HEK293 (cell line): Measurements from ENCODE around the gene AADACL3.

ENCODE experiments used
- CTCF ChIA-PET: fragments of 350-600 bp; formaldehyde crosslinking; extraction: SDS; loops from one replicate; lab custom pipeline; 2021; ENCODE audit warnings: antibody characterized with exemption; lab: Yijun Ruan, JAX
- POLR2A ChIA-PET: fragments of 300-600 bp; formaldehyde crosslinking; extraction: SDS; loops from one replicate; lab custom pipeline; 2020; ENCODE audit warnings: antibody characterized with exemption, inconsistent platforms; lab: Yijun Ruan, JAX
- H3K27ac ChIP-seq: fragments of 200-500 bp; sonication (Bioruptor generic); 2 replicates; pipeline ENCODE4 v1.5.1; 2014; ENCODE audit warnings: low read depth, low read length, control low read depth, inconsistent platforms; ENCODE audit errors: extremely low read depth
- H3K36me3 ChIP-seq, 2 experiments: fragments of 200-500 bp in 1 of 2; sonication (Bioruptor generic) in 1 of 2; 1 replicate in 1 of 2; 2 replicates in 1 of 2; pipeline ENCODE4 v1.5.1; 2014 to 2017; ENCODE audit warnings: inconsistent platforms in 2 of 2, low read length in 2 of 2; ENCODE audit not compliant: control insufficient read depth in 2 of 2, insufficient read depth in 1 of 2
- H3K4me1 ChIP-seq: fragments of 200-500 bp; sonication (Bioruptor generic); 2 replicates; pipeline ENCODE4 v1.5.1; 2014; ENCODE audit warnings: mild to moderate bottlenecking, low read length, inconsistent platforms; ENCODE audit not compliant: control insufficient read depth, insufficient read depth
- H3K4me3 ChIP-seq: 2 replicates; pipeline ENCODE4 v1.5.1; 2011; ENCODE audit warnings: low read depth, mild to moderate bottlenecking, control low read depth, low read length, moderate library complexity
- H3K9me3 ChIP-seq: fragments of 200-500 bp; sonication (Bioruptor generic); 2 replicates; pipeline ENCODE4 v1.5.1; 2014; ENCODE audit warnings: low read depth, low read length, inconsistent platforms; ENCODE audit not compliant: control insufficient read depth, insufficient read depth
- BCL11A ChIP-seq: fragments of 450-650 bp; formaldehyde crosslinking; IDR thresholded peaks from 2 replicates; pipeline ENCODE4 v1.5.1; 2016; ENCODE audit warnings: low read depth, missing biosample characterization, missing genetic modification characterization
- GLI4 ChIP-seq: fragments of 450-650 bp; formaldehyde crosslinking; IDR thresholded peaks from 2 replicates; pipeline ENCODE4 v1.5.1; 2016; ENCODE audit warnings: missing biosample characterization, missing genetic modification characterization
- GLIS1 ChIP-seq: fragments of 450-650 bp; formaldehyde crosslinking; IDR thresholded peaks from 2 replicates; pipeline ENCODE4 v1.5.1; 2016; ENCODE audit warnings: missing biosample characterization, missing genetic modification characterization
- HOXD13 ChIP-seq: sonication (generic); formaldehyde crosslinking; IDR thresholded peaks from 2 replicates; pipeline ENCODE4 v1.8.0; 2022; ENCODE audit warnings: missing genetic modification reagents, borderline replicate concordance
- IKZF3 ChIP-seq: fragments of 450-650 bp; IDR thresholded peaks from 2 replicates; pipeline ENCODE4 v1.5.0; 2018; ENCODE audit warnings: missing biosample characterization, mild to moderate bottlenecking, missing genetic modification characterization, moderate library complexity
- OVOL3 ChIP-seq: fragments of 450-650 bp; formaldehyde crosslinking; IDR thresholded peaks from 2 replicates; pipeline ENCODE4 v1.5.1; 2016; ENCODE audit warnings: missing biosample characterization, missing genetic modification characterization
- SETDB1 ChIP-seq: IDR thresholded peaks from one replicate; pipeline ENCODE4 v1.6.1; 2017; ENCODE audit warnings: mild to moderate bottlenecking, low read length, moderate library complexity, mixed read lengths; ENCODE audit not compliant: insufficient read length
- SP7 ChIP-seq: fragments of 450-650 bp; formaldehyde crosslinking; IDR thresholded peaks from 2 replicates; pipeline ENCODE4 v1.5.1; 2016; ENCODE audit warnings: missing biosample characterization, missing genetic modification characterization
- ZBTB21 ChIP-seq: fragments of 450-650 bp; formaldehyde crosslinking; IDR thresholded peaks from 2 replicates; pipeline ENCODE4 v1.5.1; 2017; ENCODE audit warnings: missing biosample characterization, missing genetic modification characterization
- ZBTB48 ChIP-seq: fragments of 450-650 bp; formaldehyde crosslinking; IDR thresholded peaks from 2 replicates; pipeline ENCODE4 v1.5.1; 2016; ENCODE audit warnings: missing biosample characterization, missing genetic modification characterization
- ZBTB6 ChIP-seq: fragments of 450-650 bp; formaldehyde crosslinking; IDR thresholded peaks from 2 replicates; pipeline ENCODE4 v1.5.1; 2017; ENCODE audit warnings: missing biosample characterization, missing genetic modification characterization
- ZNF10 ChIP-seq: fragments of 450-650 bp; formaldehyde crosslinking; IDR thresholded peaks from 2 replicates; pipeline ENCODE4 v1.5.1; 2017; ENCODE audit warnings: missing biosample characterization, missing genetic modification characterization
- ZNF112 ChIP-seq: fragments of 450-650 bp; formaldehyde crosslinking; IDR thresholded peaks from 2 replicates; pipeline ENCODE4 v1.5.0; 2017; ENCODE audit warnings: missing biosample characterization, missing genetic modification characterization
- ZNF132 ChIP-seq: fragments of 450-650 bp; formaldehyde crosslinking; IDR thresholded peaks from 2 replicates; pipeline ENCODE4 v1.5.1; 2017; ENCODE audit warnings: missing biosample characterization, missing genetic modification characterization, borderline replicate concordance
- ZNF16 ChIP-seq: fragments of 450-650 bp; formaldehyde crosslinking; IDR thresholded peaks from 2 replicates; pipeline ENCODE4 v1.5.1; 2016; ENCODE audit warnings: low read depth, missing biosample characterization, missing genetic modification characterization
- ZNF184 ChIP-seq: fragments of 450-650 bp; IDR thresholded peaks from 2 replicates; pipeline ENCODE4 v1.5.1; 2018; ENCODE audit warnings: missing biosample characterization, mild to moderate bottlenecking, missing genetic modification characterization
- ZNF280C ChIP-seq: fragments of 450-650 bp; formaldehyde crosslinking; IDR thresholded peaks from 2 replicates; pipeline ENCODE4 v1.5.1; 2016; ENCODE audit warnings: missing biosample characterization, missing genetic modification characterization
- ZNF292 ChIP-seq: fragments of 450-650 bp; formaldehyde crosslinking; IDR thresholded peaks from 2 replicates; pipeline ENCODE4 v1.5.1; 2016; ENCODE audit warnings: low read depth, missing biosample characterization, missing genetic modification characterization, borderline replicate concordance
- ZNF311 ChIP-seq: fragments of 450-650 bp; formaldehyde crosslinking; IDR thresholded peaks from 2 replicates; pipeline ENCODE4 v1.5.1; 2017; ENCODE audit warnings: missing biosample characterization, missing genetic modification characterization, borderline replicate concordance
- ZNF350 ChIP-seq: fragments of 450-650 bp; formaldehyde crosslinking; IDR thresholded peaks from 2 replicates; pipeline ENCODE4 v1.5.0; 2017; ENCODE audit warnings: missing biosample characterization, mild to moderate bottlenecking, missing genetic modification characterization
- ZNF473 ChIP-seq: fragments of 450-650 bp; formaldehyde crosslinking; IDR thresholded peaks from 2 replicates; pipeline ENCODE4 v1.5.1; 2017; ENCODE audit warnings: missing biosample characterization, missing genetic modification characterization
- ZNF560 ChIP-seq: fragments of 450-650 bp; formaldehyde crosslinking; IDR thresholded peaks from 2 replicates; pipeline ENCODE4 v1.5.1; 2017; ENCODE audit warnings: missing biosample characterization, missing genetic modification characterization, borderline replicate concordance
- ZNF645 ChIP-seq: fragments of 450-650 bp; formaldehyde crosslinking; IDR thresholded peaks from 2 replicates; pipeline ENCODE4; 2016; ENCODE audit warnings: missing biosample characterization, missing genetic modification characterization
- ZNF692 ChIP-seq: fragments of 450-650 bp; formaldehyde crosslinking; IDR thresholded peaks from 2 replicates; pipeline ENCODE4 v1.5.1; 2016; ENCODE audit warnings: missing biosample characterization, missing genetic modification characterization
- ZNF747 ChIP-seq: fragments of 450-650 bp; formaldehyde crosslinking; IDR thresholded peaks from 2 replicates; pipeline ENCODE4 v1.5.1; 2016; ENCODE audit warnings: missing biosample characterization, missing genetic modification characterization
- ZNF776 ChIP-seq: fragments of 450-650 bp; formaldehyde crosslinking; IDR thresholded peaks from 2 replicates; pipeline ENCODE4 v1.5.0; 2017; ENCODE audit warnings: missing biosample characterization, missing genetic modification characterization, borderline replicate concordance
- ZNF830 ChIP-seq: fragments of 450-650 bp; IDR thresholded peaks from 2 replicates; pipeline ENCODE4 v1.5.0; 2018; ENCODE audit warnings: missing biosample characterization, missing genetic modification characterization, low read depth, mild to moderate bottlenecking, moderate library complexity

AADACL3 gene

GRCh38 chr1:12761781-12762180 is 45.9 kb downstream of the AADACL3 start (continued):
- TF ChIP-seq ZNF132 (tag by site-specific recombination) = no peak

GRCh38 chr1:12762766-12763165 is 46.9 kb downstream of the AADACL3 start:
- ChIA-PET POLR2A (no interaction called here), CTCF (no interaction called here)
- no peak overlapping the region for H3K27ac ChIP-seq
- no peaks in the 10 kb centered on the region for H3K9me3 ChIP-seq
- H3K4me1 ChIP-seq = no peaks in the 10 kb centered on the region
- no peaks in the 10 kb centered on the region for H3K36me3 ChIP-seq
- no peak overlapping the region for H3K4me3 ChIP-seq
- TF ChIP-seq ZNF132 (tag by site-specific recombination) (no peak), GLI4 (tag by site-specific recombination) (no peak), ZNF830 (tag by site-specific recombination) (no peak), ZBTB48 (tag by site-specific recombination) (no peak), ZBTB6 (tag by site-specific recombination) (no peak), ZNF645 (no peak), ZNF311 (no peak), IKZF3 (tag by site-specific recombination) (no peak), ZNF280C (no peak), ZNF16 (tag by site-specific recombination) (no peak), HOXD13 (CRISPR knock-in tag) (no peak), ZNF112 (tag by site-specific recombination) (no peak), ZNF184 (no peak), SETDB1 (no peak)

- CTCF ChIA-PET = no interaction called here
- H3K4me3 ChIP-seq = no peak overlapping the region
- no peak overlapping the region for H3K27ac ChIP-seq
- no peaks in the 10 kb centered on the region for H3K9me3 ChIP-seq
- no peaks in the 10 kb centered on the region for H3K4me1 ChIP-seq
- POLR2A ChIA-PET = interaction anchor here (0.8 kb wide), 1 partner anchor 13 kb away, joined by 14 read pairs; no protein-coding TSS in a partner anchor
- no peaks in the 10 kb centered on the region for H3K36me3 ChIP-seq
- TF ChIP-seq ZNF776 (tag by site-specific recombination) (no peak), ZNF280C (no peak), ZNF350 (tag by site-specific recombination) (no peak), ZNF692 (tag by site-specific recombination) (no peak), SP7 (tag by site-specific recombination) (no peak), BCL11A (tag by site-specific recombination) (no peak), ZNF747 (tag by site-specific recombination) (no peak), OVOL3 (tag by site-specific recombination) (no peak), ZNF292 (tag by site-specific recombination) (no peak), ZNF560 (tag by site-specific recombination) (no peak), ZNF10 (no peak), ZBTB21 (tag by site-specific recombination) (no peak), ZNF473 (tag by site-specific recombination) (no peak), GLIS1 (tag by site-specific recombination) (no peak)
These were observed 47.6 kb downstream of the AADACL3 start for GRCh38 chr1:12763479-12763878.
